A549 (cell line): ENCODE measurements around the gene PGBD1. TPM values are rescaled to one million over a fixed set of nuclear protein-coding genes. Genes with fewer than 3 reads are reported as not detected.
A peak's percentile ranks its signal among the peaks of the same experiment; 100 is the strongest.

ENCODE experiments used
- ATAC-seq, 2 experiments: fragments of 200-7000 bp in 1 of 2; fragments of >200 bp in 1 of 2; cut with Nextera tagmentation in 1 of 2; cut with Tn5 transposase in 1 of 2; 3 replicates each; pipeline versions ENCODE4 v1.8.0 to v1.9.1; 2018 to 2020; ENCODE audit warnings: mild to moderate bottlenecking in 1 of 2, moderate library complexity in 1 of 2
- CTCF ChIA-PET: fragments of 300-600 bp; sonication (Branson Sonifier 250); formaldehyde crosslinking; extraction: SDS; loops from one replicate; lab custom pipeline; 2021; ENCODE audit warnings: antibody characterized with exemption, inconsistent platforms; lab: Yijun Ruan, JAX
- POLR2A ChIA-PET: fragments of 350-600 bp; formaldehyde crosslinking; extraction: SDS; loops from one replicate; lab custom pipeline; 2021; ENCODE audit warnings: antibody characterized with exemption, inconsistent platforms; lab: Yijun Ruan, JAX
- DNase-seq, 2 experiments: peaks; one replicate each; pipeline versions ENCODE4 v3.0.0 to v3.0.0-alpha.2; 2011 to 2016; ENCODE audit warnings: low read depth in 1 of 2, low spot score in 1 of 2
- FAIRE-seq: peaks from 2 replicates; lab custom pipeline; 2011; peaks lifted over from hg19 to GRCh38; lab: Jason Lieb, UNC
- H3K27ac ChIP-seq, 2 experiments: fragments of >200 bp; sonication (Bioruptor Twin); formaldehyde crosslinking; 3 replicates each; pipeline ENCODE4 v1.5.1; 2016 to 2017
- H3K4me1 ChIP-seq: fragments of >200 bp; sonication (Bioruptor Twin); formaldehyde crosslinking; 3 replicates; pipeline ENCODE4 v1.6.1; 2016
- H3K4me2 ChIP-seq: fragments of >200 bp; sonication (Bioruptor Twin); formaldehyde crosslinking; 3 replicates; pipeline ENCODE4 v1.6.1; 2016
- H3K4me3 ChIP-seq: fragments of >200 bp; sonication (Bioruptor Twin); formaldehyde crosslinking; 3 replicates; pipeline ENCODE4 v1.5.1; 2016
- H3K9me3 ChIP-seq: fragments of >200 bp; sonication (Bioruptor Twin); formaldehyde crosslinking; 3 replicates; pipeline ENCODE4 v1.6.1; 2016
- CBX8 ChIP-seq: fragments of 200-600 bp; sonication (generic); IDR thresholded peaks from 2 replicates; pipeline ENCODE4 v1.6.1; 2016
- CHD2 ChIP-seq: fragments of 150-350 bp; IDR thresholded peaks from 2 replicates; pipeline ENCODE4 v1.6.1; 2014; ENCODE audit warnings: low read length; ENCODE audit not compliant: partially characterized antibody
- FOSL2 ChIP-seq, 2 experiments: fragments of 450-650 bp in 1 of 2; fragments of >200 bp in 1 of 2; sonication (Bioruptor Twin) in 1 of 2; formaldehyde crosslinking; IDR thresholded peaks; 2 replicates each; pipeline versions ENCODE4 v1.5.0 to v1.6.1; 2016 to 2020; ENCODE audit warnings: mild to moderate bottlenecking in 1 of 2, moderate library complexity in 1 of 2
- GATA3 ChIP-seq: IDR thresholded peaks from 2 replicates; pipeline ENCODE4 v1.6.1; 2012; ENCODE audit warnings: borderline replicate concordance
- HOXA7 ChIP-seq: fragments of 250-450 bp; sonication (Bioruptor Pico); IDR thresholded peaks from 2 replicates; pipeline ENCODE4 v1.5.0; 2020; ENCODE audit warnings: mild to moderate bottlenecking, moderate library complexity
- JUN ChIP-seq, 2 experiments: fragments of >200 bp; sonication (Bioruptor Twin); formaldehyde crosslinking; IDR thresholded peaks; 2 replicates in 1 of 2; 3 replicates in 1 of 2; pipeline ENCODE4 v1.6.1; 2016 to 2017
- MAFK ChIP-seq: fragments of 450-650 bp; IDR thresholded peaks from 2 replicates; pipeline ENCODE4 v1.6.1; 2014; ENCODE audit not compliant: partially characterized antibody
- MYC ChIP-seq: IDR thresholded peaks from 2 replicates; pipeline ENCODE4 v1.6.1; 2012; ENCODE audit warnings: mild to moderate bottlenecking, inconsistent platforms, low read length, improper control_type of control experiment, borderline replicate concordance
- RAD21 ChIP-seq, 2 experiments: fragments of >200 bp in 1 of 2; sonication (Bioruptor Twin) in 1 of 2; formaldehyde crosslinking in 1 of 2; IDR thresholded peaks in 1 of 2; conservative IDR thresholded peaks in 1 of 2; 2 replicates in 1 of 2; 3 replicates in 1 of 2; pipeline ENCODE4 v1.6.1; 2012 to 2018; ENCODE audit warnings: inconsistent platforms in 1 of 2
- RARB ChIP-seq: fragments of 250-450 bp; sonication (Bioruptor Pico); IDR thresholded peaks from 2 replicates; pipeline ENCODE4 v1.8.0; 2021; ENCODE audit warnings: mild to moderate bottlenecking, moderate library complexity
- RFX5 ChIP-seq: fragments of 450-650 bp; IDR thresholded peaks from 2 replicates; pipeline ENCODE4 v1.7.1; 2014; ENCODE audit warnings: antibody characterized with exemption, mild to moderate bottlenecking, moderate library complexity
- TFCP2L1 ChIP-seq: fragments of 250-450 bp; sonication (Bioruptor Pico); IDR thresholded peaks from 2 replicates; pipeline ENCODE4 v1.5.0; 2021; ENCODE audit warnings: mild to moderate bottlenecking
- ZC3H11A ChIP-seq: fragments of 450-650 bp; IDR thresholded peaks from 2 replicates; pipeline ENCODE4 v1.6.1; 2014; ENCODE audit warnings: antibody characterized with exemption, mild to moderate bottlenecking
- ZFP36 ChIP-seq: fragments of 450-650 bp; IDR thresholded peaks from 2 replicates; pipeline ENCODE4 v1.6.1; 2014; ENCODE audit warnings: borderline replicate concordance; ENCODE audit not compliant: partially characterized antibody
- WGBS: methylation state at CpG from one replicate; pipeline ENCODE4 v1.1.6; 2017; ENCODE audit errors: missing lambda C conversion rate; 5-methylcytosine and 5-hydroxymethylcytosine counted together
- polyA plus RNA-seq, 4 experiments: library from polyadenylated mRNA; depleted of rRNA in 3 of 4; stranded (reverse); fragments of >200 nt; fragmentation: RNase III in 1 of 4; extraction: RNeasy Plus Mini Kit Qiagen cat#74134 plus additional on column Dnase treatment in 1 of 4; gene quantifications; 2 replicates in 3 of 4; 3 replicates in 1 of 4; pipeline ENCODE4 v1.2.3, GENCODE V29; 2011 to 2017
- TF ChIP-seq, protein P1 (sequence below): fragments of 450-650 bp; IDR thresholded peaks from 2 replicates; pipeline ENCODE4 v1.6.1; 2014; ENCODE audit warnings: antibody characterized with exemption
- TF ChIP-seq, protein P2 (sequence below): fragments of >200 bp; sonication (Bioruptor Twin); formaldehyde crosslinking; IDR thresholded peaks from 2 replicates; pipeline ENCODE4 v1.6.1; 2016
- TF ChIP-seq, protein P3 (sequence below): IDR thresholded peaks from 2 replicates; pipeline ENCODE4 v1.6.1; 2012; ENCODE audit warnings: low read depth, borderline replicate concordance
- TF ChIP-seq, protein P4 (sequence below): fragments of 250-450 bp; sonication (Bioruptor Pico); IDR thresholded peaks from 2 replicates; pipeline ENCODE4 v1.5.0; 2020; ENCODE audit warnings: low read depth, mild to moderate bottlenecking, moderate library complexity
- TF ChIP-seq, protein P5 (sequence below): IDR thresholded peaks from 2 replicates; pipeline ENCODE4 v1.6.1; 2012
- TF ChIP-seq, protein P6 (sequence below): fragments of 200-600 bp; sonication (generic); IDR thresholded peaks from 2 replicates; pipeline ENCODE4 v1.6.1; 2016; ENCODE audit warnings: antibody characterized with exemption, mild to moderate bottlenecking, moderate library complexity

The PGBD1 gene
- polyA plus RNA-seq, 2 of the 4 experiments (the other 2 are of a cell fraction) = 4.1 to 7.0 TPM

DNA sequence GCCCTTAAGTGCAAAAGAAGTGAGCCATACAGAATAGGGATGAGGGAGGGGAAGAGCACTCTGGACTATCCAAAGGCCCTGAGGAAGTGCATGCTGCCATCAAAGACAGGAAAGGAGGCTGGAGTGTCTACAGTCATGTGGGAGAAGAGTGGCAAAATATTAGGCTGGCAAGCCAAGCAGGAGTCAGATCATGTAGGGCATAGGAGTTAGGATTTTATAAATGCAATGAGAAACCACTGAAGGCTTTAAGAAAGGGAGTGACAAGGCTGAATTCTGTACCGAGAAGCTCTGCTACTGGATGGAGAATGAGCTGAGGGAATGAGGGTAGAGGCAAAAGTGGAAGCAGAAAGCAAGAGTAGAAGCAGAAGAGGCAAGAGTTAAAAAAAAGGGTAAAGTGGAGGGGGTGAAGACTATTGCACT is 52.2 kb downstream of the PGBD1 start:
- ATAC-seq (no peak), FAIRE-seq (no peak), DNase-seq (no peak)
- ChIA-PET CTCF (no interaction called here), POLR2A (no interaction called here)
- H3K4me1 ChIP-seq = peaks cover 6% of the 10 kb centered on the region; the same call in 1 of the 3 replicates
- 100% methylated on average over 1 of the region's 1 CpG for WGBS
- no peak overlapping the region for H3K4me2 ChIP-seq
- no peak for TF ChIP-seq GATA3
- TF ChIP-seq, protein P1, sequence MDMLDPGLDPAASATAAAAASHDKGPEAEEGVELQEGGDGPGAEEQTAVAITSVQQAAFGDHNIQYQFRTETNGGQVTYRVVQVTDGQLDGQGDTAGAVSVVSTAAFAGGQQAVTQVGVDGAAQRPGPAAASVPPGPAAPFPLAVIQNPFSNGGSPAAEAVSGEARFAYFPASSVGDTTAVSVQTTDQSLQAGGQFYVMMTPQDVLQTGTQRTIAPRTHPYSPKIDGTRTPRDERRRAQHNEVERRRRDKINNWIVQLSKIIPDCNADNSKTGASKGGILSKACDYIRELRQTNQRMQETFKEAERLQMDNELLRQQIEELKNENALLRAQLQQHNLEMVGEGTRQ = no peak
- no peak for TF ChIP-seq JUN (IDR thresholded peaks at IDR 0.05)
- TF ChIP-seq, protein P2, sequence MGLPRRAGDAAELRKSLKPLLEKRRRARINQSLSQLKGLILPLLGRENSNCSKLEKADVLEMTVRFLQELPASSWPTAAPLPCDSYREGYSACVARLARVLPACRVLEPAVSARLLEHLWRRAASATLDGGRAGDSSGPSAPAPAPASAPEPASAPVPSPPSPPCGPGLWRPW = no peak
- no peak for TF ChIP-seq RAD21 (conservative IDR thresholded peaks at IDR 0.05 in 1 of 2, IDR thresholded peaks at IDR 0.05 in 1 of 2)
- TF ChIP-seq, protein P3, sequence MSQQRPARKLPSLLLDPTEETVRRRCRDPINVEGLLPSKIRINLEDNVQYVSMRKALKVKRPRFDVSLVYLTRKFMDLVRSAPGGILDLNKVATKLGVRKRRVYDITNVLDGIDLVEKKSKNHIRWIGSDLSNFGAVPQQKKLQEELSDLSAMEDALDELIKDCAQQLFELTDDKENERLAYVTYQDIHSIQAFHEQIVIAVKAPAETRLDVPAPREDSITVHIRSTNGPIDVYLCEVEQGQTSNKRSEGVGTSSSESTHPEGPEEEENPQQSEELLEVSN = no peak
- TF ChIP-seq RFX5 = no peak
- TF ChIP-seq, protein P4, sequence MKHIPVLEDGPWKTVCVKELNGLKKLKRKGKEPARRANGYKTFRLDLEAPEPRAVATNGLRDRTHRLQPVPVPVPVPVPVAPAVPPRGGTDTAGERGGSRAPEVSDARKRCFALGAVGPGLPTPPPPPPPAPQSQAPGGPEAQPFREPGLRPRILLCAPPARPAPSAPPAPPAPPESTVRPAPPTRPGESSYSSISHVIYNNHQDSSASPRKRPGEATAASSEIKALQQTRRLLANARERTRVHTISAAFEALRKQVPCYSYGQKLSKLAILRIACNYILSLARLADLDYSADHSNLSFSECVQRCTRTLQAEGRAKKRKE (CRISPR knock-in tag) = no peak
- TF ChIP-seq ZC3H11A = no peak
- TF ChIP-seq, protein P5, sequence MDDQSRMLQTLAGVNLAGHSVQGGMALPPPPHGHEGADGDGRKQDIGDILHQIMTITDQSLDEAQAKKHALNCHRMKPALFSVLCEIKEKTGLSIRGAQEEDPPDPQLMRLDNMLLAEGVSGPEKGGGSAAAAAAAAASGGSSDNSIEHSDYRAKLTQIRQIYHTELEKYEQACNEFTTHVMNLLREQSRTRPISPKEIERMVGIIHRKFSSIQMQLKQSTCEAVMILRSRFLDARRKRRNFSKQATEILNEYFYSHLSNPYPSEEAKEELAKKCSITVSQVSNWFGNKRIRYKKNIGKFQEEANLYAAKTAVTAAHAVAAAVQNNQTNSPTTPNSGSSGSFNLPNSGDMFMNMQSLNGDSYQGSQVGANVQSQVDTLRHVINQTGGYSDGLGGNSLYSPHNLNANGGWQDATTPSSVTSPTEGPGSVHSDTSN = no peak
- TF ChIP-seq MYC = no peak
- TF ChIP-seq ZFP36 = no peak
- no peak for TF ChIP-seq HOXA7 (CRISPR knock-in tag)
- TF ChIP-seq TFCP2L1 (CRISPR knock-in tag) = no peak
- no peak for TF ChIP-seq CBX8
- no peak for TF ChIP-seq FOSL2 (IDR thresholded peaks at IDR 0.05)
- no peak for TF ChIP-seq FOSL2 (CRISPR knock-in tag; IDR thresholded peaks at IDR 0.05)
- TF ChIP-seq MAFK = no peak
- no peaks in the 10 kb centered on the region for H3K9me3 ChIP-seq
- no peak overlapping the region for H3K27ac ChIP-seq
- no peak overlapping the region for H3K4me3 ChIP-seq

DNA sequence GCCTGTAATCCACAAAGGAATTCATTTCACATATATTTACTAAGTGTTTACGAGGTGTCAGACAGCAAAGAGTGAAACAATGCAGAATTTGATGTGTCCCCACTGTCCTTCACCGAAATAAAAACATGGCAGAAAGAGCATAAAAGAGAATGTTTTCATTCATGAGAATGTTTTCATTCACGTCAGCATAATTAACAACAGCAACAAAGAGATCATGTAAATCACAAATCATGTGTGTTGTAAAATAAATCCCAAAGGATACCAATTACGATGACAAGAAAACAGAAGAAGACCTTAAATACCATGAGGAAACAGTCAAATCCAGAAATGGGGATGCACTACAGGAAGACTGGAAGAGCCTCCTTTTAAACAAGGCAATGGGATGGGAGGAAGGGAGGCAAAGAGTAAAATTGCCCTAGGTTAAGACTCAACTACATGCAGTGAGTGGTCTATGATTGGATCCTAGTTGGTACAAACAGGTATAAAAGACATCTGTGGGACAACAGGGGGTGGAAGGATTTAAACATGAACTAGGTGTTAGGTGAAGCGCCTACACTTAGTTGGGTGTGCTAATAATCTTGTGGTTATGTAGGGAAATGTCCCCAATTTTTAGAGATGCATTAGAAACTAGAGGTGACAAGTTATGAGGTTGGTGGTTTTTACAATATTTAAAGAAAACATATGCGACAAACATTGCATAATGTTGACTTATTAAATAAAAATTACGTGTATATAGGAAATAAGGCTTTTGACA is 53.1 kb downstream of the PGBD1 start:
- Histone ChIP-seq H3K27ac (peak overlapping the region in 1 of 2 experiments; percentile 97; a peak in 4 of 6 replicates), H3K4me2 (peak overlapping the region; percentile 89), H3K4me1 (peaks cover 6% of the 10 kb centered on the region; the same call in 1 of the 3 replicates), H3K9me3 (no peaks in the 10 kb centered on the region), H3K4me3 (no peak overlapping the region)
- POLR2A ChIA-PET = interaction anchor here (1.7 to 2.3 kb wide), 3 partner anchors 21 to 193 kb away, joined by 7 to 12 read pairs (median 11); partner anchors contain the start of genes PGBD1 and ZKSCAN8
- TF ChIP-seq RARB (CRISPR knock-in tag) = no peak
- no peak for TF ChIP-seq ZC3H11A
- no peak for TF ChIP-seq FOSL2 (IDR thresholded peaks at IDR 0.05)
- TF ChIP-seq FOSL2 (CRISPR knock-in tag; IDR thresholded peaks at IDR 0.05) = no peak
- no peak for TF ChIP-seq CHD2
- TF ChIP-seq, protein P6, sequence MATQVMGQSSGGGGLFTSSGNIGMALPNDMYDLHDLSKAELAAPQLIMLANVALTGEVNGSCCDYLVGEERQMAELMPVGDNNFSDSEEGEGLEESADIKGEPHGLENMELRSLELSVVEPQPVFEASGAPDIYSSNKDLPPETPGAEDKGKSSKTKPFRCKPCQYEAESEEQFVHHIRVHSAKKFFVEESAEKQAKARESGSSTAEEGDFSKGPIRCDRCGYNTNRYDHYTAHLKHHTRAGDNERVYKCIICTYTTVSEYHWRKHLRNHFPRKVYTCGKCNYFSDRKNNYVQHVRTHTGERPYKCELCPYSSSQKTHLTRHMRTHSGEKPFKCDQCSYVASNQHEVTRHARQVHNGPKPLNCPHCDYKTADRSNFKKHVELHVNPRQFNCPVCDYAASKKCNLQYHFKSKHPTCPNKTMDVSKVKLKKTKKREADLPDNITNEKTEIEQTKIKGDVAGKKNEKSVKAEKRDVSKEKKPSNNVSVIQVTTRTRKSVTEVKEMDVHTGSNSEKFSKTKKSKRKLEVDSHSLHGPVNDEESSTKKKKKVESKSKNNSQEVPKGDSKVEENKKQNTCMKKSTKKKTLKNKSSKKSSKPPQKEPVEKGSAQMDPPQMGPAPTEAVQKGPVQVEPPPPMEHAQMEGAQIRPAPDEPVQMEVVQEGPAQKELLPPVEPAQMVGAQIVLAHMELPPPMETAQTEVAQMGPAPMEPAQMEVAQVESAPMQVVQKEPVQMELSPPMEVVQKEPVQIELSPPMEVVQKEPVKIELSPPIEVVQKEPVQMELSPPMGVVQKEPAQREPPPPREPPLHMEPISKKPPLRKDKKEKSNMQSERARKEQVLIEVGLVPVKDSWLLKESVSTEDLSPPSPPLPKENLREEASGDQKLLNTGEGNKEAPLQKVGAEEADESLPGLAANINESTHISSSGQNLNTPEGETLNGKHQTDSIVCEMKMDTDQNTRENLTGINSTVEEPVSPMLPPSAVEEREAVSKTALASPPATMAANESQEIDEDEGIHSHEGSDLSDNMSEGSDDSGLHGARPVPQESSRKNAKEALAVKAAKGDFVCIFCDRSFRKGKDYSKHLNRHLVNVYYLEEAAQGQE = no peak
- peak; percentile 56 for TF ChIP-seq MAFK
- 73% methylated on average over 7 of the region's 7 CpGs for WGBS
- ATAC-seq = no peak
- no peak for DNase-seq
- no peak for FAIRE-seq
- CTCF ChIA-PET = no interaction called here
